22Rv1 (cell line): ENCODE data around the gene PLIN5.

Experiments
- H3K27ac ChIP-seq: fragments of 450-650 bp; 2 replicates; pipeline ENCODE4 v1.5.1; 2017
- ZFX ChIP-seq: fragments of 450-650 bp; IDR thresholded peaks from 2 replicates; pipeline ENCODE4 v1.6.1; 2017; ENCODE audit warnings: antibody characterized with exemption, borderline replicate concordance
- TF ChIP-seq, protein P1 (sequence below): fragments of 450-650 bp; IDR thresholded peaks from 2 replicates; pipeline ENCODE4 v1.5.1; 2017; ENCODE audit warnings: mild to moderate bottlenecking

The PLIN5 gene

DNA sequence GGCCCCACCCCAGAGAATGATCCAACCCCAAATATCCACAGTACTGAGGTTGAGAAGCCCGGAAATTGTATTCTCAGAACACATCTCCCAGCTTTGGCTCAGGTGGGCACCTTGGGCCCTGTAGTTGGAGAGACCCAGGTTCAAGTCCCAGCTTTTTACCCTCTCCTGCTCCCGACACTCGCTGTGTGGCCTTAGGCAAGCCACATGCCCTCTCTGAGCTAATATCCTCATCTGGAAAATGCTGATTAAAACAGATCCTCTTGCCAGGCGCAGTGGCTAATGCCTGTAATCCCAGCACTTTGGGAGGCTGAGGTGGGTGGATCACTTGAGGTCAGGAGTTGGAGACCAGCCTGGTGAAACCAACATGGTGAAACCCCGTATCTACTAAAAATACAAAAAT lies 19.3 kb downstream of the PLIN5 start:
- no peak overlapping the region for H3K27ac ChIP-seq
- TF ChIP-seq, protein P1, sequence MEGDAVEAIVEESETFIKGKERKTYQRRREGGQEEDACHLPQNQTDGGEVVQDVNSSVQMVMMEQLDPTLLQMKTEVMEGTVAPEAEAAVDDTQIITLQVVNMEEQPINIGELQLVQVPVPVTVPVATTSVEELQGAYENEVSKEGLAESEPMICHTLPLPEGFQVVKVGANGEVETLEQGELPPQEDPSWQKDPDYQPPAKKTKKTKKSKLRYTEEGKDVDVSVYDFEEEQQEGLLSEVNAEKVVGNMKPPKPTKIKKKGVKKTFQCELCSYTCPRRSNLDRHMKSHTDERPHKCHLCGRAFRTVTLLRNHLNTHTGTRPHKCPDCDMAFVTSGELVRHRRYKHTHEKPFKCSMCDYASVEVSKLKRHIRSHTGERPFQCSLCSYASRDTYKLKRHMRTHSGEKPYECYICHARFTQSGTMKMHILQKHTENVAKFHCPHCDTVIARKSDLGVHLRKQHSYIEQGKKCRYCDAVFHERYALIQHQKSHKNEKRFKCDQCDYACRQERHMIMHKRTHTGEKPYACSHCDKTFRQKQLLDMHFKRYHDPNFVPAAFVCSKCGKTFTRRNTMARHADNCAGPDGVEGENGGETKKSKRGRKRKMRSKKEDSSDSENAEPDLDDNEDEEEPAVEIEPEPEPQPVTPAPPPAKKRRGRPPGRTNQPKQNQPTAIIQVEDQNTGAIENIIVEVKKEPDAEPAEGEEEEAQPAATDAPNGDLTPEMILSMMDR, result no peak
- no peak for TF ChIP-seq ZFX

DNA sequence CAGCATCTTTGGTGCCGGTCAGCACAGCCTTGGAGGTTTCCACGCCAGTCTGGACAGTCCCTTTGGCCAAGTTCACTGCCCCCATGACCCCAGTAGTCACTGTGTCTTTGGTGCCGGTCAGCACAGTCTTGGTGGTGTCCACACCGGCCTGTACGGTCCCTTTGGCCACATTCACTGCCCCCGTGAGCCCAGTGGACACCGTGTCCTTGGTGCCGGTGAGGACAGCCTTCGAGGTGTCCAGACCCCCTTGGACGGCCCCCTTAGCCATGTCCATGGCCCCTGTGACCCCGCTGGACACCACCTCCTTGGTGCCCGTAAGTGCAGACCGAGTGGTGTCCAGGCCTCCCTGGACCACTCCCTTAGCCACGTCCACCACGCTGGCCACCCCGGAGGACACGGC lies 21.8 kb downstream of the PLIN5 start:
- TF ChIP-seq, protein P1, result no peak
- TF ChIP-seq ZFX, result no peak
- no peak overlapping the region for H3K27ac ChIP-seq

DNA sequence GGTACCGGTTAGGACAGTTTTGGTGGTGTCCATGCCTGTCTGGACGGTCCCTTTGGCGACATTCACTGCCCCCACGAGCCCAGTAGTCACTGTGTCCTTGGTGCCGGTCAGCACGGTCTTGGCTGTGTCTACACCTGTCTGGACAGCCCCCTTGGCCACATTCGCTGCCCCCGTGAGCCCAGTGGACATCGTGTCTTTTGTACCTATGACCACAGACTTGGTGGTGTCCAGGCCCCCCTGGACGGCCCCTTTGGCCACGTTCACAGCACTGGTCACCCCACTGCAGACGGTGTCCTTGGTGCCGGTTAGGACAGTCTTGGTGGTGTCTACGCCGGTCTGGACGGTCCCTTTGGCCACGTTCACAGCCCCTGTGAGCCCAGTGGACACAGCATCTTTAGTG lies 23.0 kb downstream of the PLIN5 start:
- no peak overlapping the region for H3K27ac ChIP-seq
- TF ChIP-seq, protein P1, result no peak
- TF ChIP-seq ZFX, result no peak

DNA sequence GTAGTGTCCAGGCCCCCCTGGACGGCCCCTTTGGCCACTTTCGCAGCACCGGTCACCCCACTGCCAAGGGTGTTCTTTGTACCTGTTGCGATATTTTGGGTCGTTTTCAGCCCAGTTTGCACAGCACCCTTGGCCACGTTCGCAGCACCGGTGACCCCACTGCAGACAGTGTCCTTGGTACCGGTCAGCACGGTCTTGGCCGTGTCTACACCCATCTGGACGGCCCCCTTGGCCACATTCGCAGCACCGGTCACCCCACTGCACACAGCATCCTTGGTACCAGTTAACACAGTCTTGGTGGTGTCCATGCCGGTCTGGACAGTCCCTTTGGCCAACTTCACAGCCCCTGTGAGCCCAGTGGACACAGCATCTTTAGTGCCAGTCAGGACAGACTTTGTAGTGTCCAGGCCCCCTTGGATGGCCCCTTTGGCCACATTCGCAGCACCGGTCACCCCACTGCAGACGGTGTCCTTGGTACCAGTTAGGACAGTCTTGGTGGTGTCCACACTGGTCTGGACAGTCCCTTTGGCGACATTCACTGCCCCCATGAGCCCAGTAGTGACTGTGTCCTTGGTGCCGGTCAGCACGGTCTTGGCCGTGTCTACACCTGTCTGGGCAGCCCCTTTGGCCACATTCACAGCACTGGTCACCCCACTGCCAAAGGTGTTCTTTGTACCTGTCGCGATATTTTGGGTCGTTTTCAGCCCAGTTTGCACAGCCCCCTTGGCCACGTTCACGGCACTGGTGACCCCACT lies 23.5 kb downstream of the PLIN5 start:
- H3K27ac ChIP-seq, result no peak overlapping the region
- no peak for TF ChIP-seq ZFX
- TF ChIP-seq, protein P1, result no peak

DNA sequence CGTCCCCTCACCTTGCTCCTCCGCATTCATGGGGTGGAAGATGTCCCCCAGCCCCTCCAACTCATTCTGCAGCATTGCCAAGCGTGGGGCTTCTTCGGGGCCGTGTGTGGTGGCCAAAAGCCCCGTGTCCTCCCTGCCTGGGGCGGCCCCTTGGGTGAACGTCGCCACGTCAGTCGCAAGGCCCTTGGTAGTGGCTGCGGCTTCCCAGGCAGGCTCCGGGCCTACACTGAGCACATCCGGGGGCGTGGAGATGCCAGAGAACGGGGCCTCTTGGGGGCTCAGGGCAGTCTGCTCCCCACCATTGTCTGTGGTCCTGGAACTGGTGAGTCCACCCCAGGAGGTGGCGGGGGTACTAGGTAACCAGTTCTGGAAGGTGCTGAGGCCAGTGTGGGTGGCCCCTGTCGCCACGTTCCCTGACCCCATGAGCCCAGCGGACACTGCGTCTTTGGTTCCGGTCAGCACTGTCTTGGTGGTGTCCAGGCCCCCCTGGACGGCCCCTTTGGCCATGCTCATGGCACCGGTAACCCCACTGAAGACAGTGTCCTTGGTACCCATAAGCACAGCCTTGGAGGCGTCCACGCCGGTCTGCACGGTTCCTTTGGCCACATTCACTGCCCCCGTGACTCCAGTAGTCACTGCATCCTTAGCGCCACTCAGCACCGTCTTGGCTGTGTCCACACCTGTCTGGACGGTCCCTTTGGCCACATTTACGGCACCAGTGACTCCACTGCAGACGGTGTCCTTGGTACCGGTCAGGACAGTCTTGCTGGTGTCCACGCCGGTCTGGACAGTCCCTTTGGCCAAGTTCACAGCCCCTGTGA lies 24.4 kb downstream of the PLIN5 start:
- no peak overlapping the region for H3K27ac ChIP-seq
- TF ChIP-seq, protein P1, result no peak
- TF ChIP-seq ZFX, result no peak

DNA sequence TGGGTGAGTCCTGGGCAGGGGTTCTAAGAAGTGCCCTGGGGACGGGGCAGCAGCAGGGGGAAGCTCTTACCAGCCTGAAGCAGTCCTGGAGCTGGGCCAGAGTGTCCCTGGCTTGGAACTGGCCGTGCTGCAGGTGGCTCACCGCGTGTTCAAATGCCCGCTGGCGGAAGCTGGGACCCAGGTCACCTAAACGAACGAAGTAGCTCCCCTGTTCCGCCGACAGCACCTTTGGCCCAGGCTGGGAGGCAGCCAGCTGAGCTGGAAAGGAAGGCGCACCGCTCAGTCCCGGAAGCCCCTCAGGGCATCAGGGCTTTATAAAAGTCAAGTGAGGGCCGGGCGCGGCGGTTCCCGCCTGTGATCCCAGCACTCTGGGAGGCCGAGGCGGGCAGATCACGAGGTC lies 26.3 kb downstream of the PLIN5 start:
- H3K27ac ChIP-seq, result no peak overlapping the region
- no peak for TF ChIP-seq ZFX
- TF ChIP-seq, protein P1, result no peak

DNA sequence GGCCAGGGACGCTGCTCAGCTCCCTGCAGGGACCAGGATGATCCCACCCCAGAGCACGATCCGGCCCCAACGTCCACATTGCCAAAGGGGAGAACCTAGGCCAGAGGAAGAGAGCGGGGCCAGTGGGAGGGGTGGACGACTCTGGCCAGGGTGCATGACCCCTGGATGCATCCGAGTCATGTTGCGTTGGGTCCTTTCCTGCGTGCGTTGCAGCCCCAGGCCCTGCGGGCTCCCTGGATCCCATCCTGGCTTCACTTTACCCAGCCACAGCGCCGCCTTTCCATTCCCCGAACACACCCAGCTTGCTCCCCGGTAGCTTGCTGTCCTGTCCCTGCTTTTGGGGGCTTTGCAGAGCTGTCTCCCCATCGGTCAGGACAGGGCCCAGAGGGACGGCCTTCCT lies 27.2 kb downstream of the PLIN5 start:
- no peak overlapping the region for H3K27ac ChIP-seq
- no peak for TF ChIP-seq ZFX
- TF ChIP-seq, protein P1, result no peak
